Peyer's patch (tissue), 4 donors: ENCODE results near the gene ARHGAP21. TPM values are rescaled to one million over a fixed set of nuclear protein-coding genes. Genes with fewer than 3 reads are reported as not detected.

Experiments
- DNase-seq, 3 donors: peaks; one replicate each; pipeline ENCODE4 v3.0.0-alpha.2; 2017 to 2019
- H3K27ac ChIP-seq, 4 donors: fragments of 200-600 bp; sonication (generic); one replicate each; pipeline ENCODE4 v1.5.1; 2016 to 2019
- H3K27me3 ChIP-seq, 2 donors: fragments of 200-600 bp; sonication (generic); one replicate each; pipeline ENCODE4 v1.5.1; 2019
- H3K36me3 ChIP-seq, 3 donors: fragments of 200-600 bp; sonication (generic); one replicate each; pipeline ENCODE4 v1.5.1; 2016 to 2019
- H3K4me1 ChIP-seq, 4 donors: fragments of 200-600 bp; sonication (generic); one replicate each; pipeline ENCODE4 v1.5.1; 2016 to 2019
- H3K4me3 ChIP-seq, 4 donors: fragments of 200-600 bp; sonication (generic); 1 replicate in 3 of 4; 2 replicates in 1 of 4; pipeline ENCODE4 v1.5.1; 2016 to 2019; ENCODE audit warnings: mild to moderate bottlenecking in 1 of 4
- H3K9me3 ChIP-seq, 4 donors: fragments of 200-600 bp; sonication (generic); one replicate each; pipeline ENCODE4 v1.5.1; 2016 to 2019; ENCODE audit warnings: mild to moderate bottlenecking in 1 of 4
- CTCF ChIP-seq, 6 experiments: fragments of 450-650 bp in 4 of 6; fragments of 200-600 bp in 2 of 6; sonication (generic) in 1 of 6; IDR thresholded peaks; one replicate each; pipeline ENCODE4 v1.5.1; 2017 to 2019; ENCODE audit warnings: antibody characterized with exemption in 6 of 6, mild to moderate bottlenecking in 3 of 6, moderate library complexity in 1 of 6
- POLR2A ChIP-seq, 2 donors: fragments of 450-650 bp; IDR thresholded peaks; one replicate each; pipeline ENCODE4 v1.5.1; 2017; ENCODE audit warnings: antibody characterized with exemption in 2 of 2, mild to moderate bottlenecking in 2 of 2, moderate library complexity in 2 of 2
- total RNA-seq, 4 donors: library from RNA; depleted of rRNA; stranded (reverse); fragments of >200 nt; gene quantifications; one replicate each; pipeline ENCODE4 v1.1.0, GENCODE V29; 2016

The ARHGAP21 gene
- total RNA-seq, 4 donors from 2014 or later: 64.8 to 91.6 (median 69.8) TPM

DNA sequence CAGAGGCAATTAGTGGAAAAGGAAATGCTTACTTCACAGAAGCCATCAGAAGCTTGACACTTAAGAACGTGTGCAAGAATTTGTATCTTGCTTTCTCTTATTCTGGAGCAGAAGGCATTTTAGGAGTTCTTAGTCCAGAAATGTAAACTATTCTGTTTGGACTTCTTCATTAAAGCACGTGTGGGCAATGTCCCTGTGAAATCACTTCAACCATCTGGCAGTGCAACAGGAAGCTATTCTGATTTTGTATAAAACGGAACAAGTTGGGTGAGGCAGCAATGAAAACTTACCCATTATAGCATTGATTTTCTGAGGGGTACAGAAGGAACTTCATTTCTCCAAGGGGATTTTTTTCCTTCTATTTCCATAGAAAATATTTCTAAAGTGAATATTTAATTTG lies 21.3 kb upstream of the ARHGAP21 start:
- TF ChIP-seq POLR2A (IDR thresholded peaks at IDR 0.05): no peak
- no peak for TF ChIP-seq CTCF (IDR thresholded peaks at IDR 0.05)
- Histone ChIP-seq H3K27ac (no peak overlapping the region), H3K9me3 (no peaks in the 10 kb centered on the region), H3K36me3 (no peaks in the 10 kb centered on the region), H3K4me1 (no peaks in the 10 kb centered on the region), H3K27me3 (no peaks in the 10 kb centered on the region), H3K4me3 (no peak overlapping the region)
- DNase-seq: no peak

DNA sequence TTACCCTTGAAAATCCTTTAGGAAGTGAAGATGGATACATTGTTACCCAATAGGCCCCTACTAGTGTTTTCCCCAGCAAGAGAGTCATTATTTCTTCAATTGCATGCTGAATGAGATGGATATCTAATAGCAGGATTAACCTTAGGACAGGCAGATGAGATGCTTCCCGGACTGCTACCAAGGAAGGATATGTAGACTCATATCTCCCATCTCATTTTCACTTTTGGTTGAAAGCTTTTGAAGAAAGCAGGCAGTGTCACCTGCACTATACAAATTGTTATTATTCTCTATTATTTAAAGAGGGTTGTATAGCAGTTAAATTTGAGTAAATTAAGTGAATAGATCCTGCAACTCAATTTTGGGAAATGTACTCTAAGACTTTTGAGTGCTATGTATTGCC lies 17.0 kb upstream of the ARHGAP21 start:
- Histone ChIP-seq H3K27ac (no peak overlapping the region), H3K36me3 (no peaks in the 10 kb centered on the region), H3K9me3 (no peaks in the 10 kb centered on the region), H3K4me1 (no peaks in the 10 kb centered on the region), H3K27me3 (no peaks in the 10 kb centered on the region), H3K4me3 (no peak overlapping the region)
- TF ChIP-seq CTCF (IDR thresholded peaks at IDR 0.05) (no peak), POLR2A (IDR thresholded peaks at IDR 0.05) (no peak)
- no peak for DNase-seq

DNA sequence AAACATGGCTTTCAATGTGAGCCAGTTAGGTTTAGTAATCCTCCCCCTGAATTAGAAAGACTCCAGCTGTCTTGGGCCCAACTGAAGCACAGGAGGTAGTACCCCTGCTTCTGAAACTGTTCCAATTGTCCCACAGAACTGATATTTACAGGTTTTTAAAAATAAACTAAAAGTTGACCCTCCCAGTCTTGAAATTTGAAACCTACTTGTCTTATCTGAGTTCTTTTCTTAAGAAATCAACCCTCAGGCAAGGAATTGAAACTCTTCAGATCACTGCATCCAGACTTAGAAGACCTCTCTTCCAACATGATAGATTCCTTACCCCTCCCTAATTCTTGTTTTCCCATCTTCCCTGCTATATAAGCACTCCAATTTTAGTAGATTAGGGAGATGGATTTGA lies 13.3 kb upstream of the ARHGAP21 start:
- H3K4me3 ChIP-seq: no peak overlapping the region
- no peak for TF ChIP-seq POLR2A (IDR thresholded peaks at IDR 0.05)
- TF ChIP-seq CTCF (IDR thresholded peaks at IDR 0.05): no peak
- DNase-seq: no peak
- H3K36me3 ChIP-seq: no peaks in the 10 kb centered on the region
- H3K9me3 ChIP-seq: no peaks in the 10 kb centered on the region
- H3K4me1 ChIP-seq: no peaks in the 10 kb centered on the region
- no peaks in the 10 kb centered on the region for H3K27me3 ChIP-seq
- H3K27ac ChIP-seq: no peak overlapping the region

GRCh38 chr10:24731942-24732341 lies 8.3 kb upstream of the ARHGAP21 start:
- no peak for TF ChIP-seq CTCF (IDR thresholded peaks at IDR 0.05)
- no peak for TF ChIP-seq POLR2A (IDR thresholded peaks at IDR 0.05)
- no peak overlapping the region for H3K27ac ChIP-seq
- H3K36me3 ChIP-seq: no peaks in the 10 kb centered on the region
- no peaks in the 10 kb centered on the region for H3K9me3 ChIP-seq
- no peak for DNase-seq
- no peaks in the 10 kb centered on the region for H3K4me1 ChIP-seq
- no peaks in the 10 kb centered on the region for H3K27me3 ChIP-seq
- no peak overlapping the region for H3K4me3 ChIP-seq

DNA sequence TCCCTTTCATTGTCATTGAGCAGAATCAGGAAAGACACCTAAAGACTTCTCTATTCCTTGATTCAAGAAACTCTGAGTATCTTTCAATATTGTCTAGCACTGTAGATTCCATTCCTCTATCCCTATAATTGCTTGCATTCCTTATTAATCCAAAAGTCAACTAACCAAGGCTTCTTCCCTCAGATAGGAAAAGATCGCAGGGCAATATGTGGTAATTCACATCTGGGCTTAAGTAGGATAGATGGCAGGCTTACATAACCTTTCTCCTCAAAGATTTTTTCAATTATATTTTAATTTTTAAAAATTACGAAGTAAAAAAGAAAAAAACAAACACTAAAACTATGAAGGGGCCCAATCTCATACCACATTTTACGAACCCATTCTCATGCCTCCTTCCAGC lies 7.1 kb upstream of the ARHGAP21 start:
- no peak for DNase-seq
- Histone ChIP-seq H3K4me3 (no peak overlapping the region), H3K4me1 (no peaks in the 10 kb centered on the region), H3K27ac (no peak overlapping the region), H3K27me3 (no peaks in the 10 kb centered on the region), H3K9me3 (no peaks in the 10 kb centered on the region), H3K36me3 (no peaks in the 10 kb centered on the region)
- no peak for TF ChIP-seq CTCF (IDR thresholded peaks at IDR 0.05)
- no peak for TF ChIP-seq POLR2A (IDR thresholded peaks at IDR 0.05)

- Histone ChIP-seq H3K27ac (no peak overlapping the region), H3K27me3 (no peaks in the 10 kb centered on the region), H3K4me3 (no peak overlapping the region), H3K9me3 (no peaks in the 10 kb centered on the region), H3K36me3 (no peaks in the 10 kb centered on the region), H3K4me1 (no peaks in the 10 kb centered on the region)
- DNase-seq: no peak
- TF ChIP-seq POLR2A (IDR thresholded peaks at IDR 0.05) (no peak), CTCF (IDR thresholded peaks at IDR 0.05) (no peak)
These were observed 4.1 kb upstream of the ARHGAP21 start for GRCh38 chr10:24727786-24728185.
